Trophoblast cell (in vitro differentiated cells and primary cell): ENCODE data around the gene ASB18.

ENCODE experiments used
- DNase-seq, 2 donors: peaks; one replicate each; pipeline ENCODE4 v3.0.0-alpha.2; 2016
- H2AFZ ChIP-seq: 2 replicates; pipeline ENCODE4 v1.6.1; 2013; ENCODE audit warnings: low read length, moderate library complexity, mild to moderate bottlenecking; ENCODE audit not compliant: insufficient read depth, poor library complexity
- H2AK5ac ChIP-seq: 2 replicates; pipeline ENCODE4 v1.6.1; 2013; ENCODE audit warnings: mild to moderate bottlenecking, low read length
- H2BK120ac ChIP-seq: 2 replicates; pipeline ENCODE4 v1.6.1; 2013; ENCODE audit warnings: low read length, mild to moderate bottlenecking, moderate library complexity; ENCODE audit not compliant: insufficient read depth, poor library complexity
- H2BK12ac ChIP-seq: 2 replicates; pipeline ENCODE4 v1.6.1; 2013; ENCODE audit warnings: mild to moderate bottlenecking, low read length, moderate library complexity
- H2BK5ac ChIP-seq: 2 replicates; pipeline ENCODE4 v1.6.1; 2013; ENCODE audit warnings: low read length, low read depth, moderate library complexity, mild to moderate bottlenecking; ENCODE audit not compliant: poor library complexity
- H3K14ac ChIP-seq: 2 replicates; pipeline ENCODE4 v1.6.1; 2013; ENCODE audit warnings: mild to moderate bottlenecking, low read length
- H3K18ac ChIP-seq: 2 replicates; pipeline ENCODE4 v1.6.1; 2013; ENCODE audit warnings: mild to moderate bottlenecking, low read length
- H3K23ac ChIP-seq: 2 replicates; pipeline ENCODE4 v1.6.1; 2013; ENCODE audit warnings: low read length
- H3K27ac ChIP-seq: 2 replicates; pipeline ENCODE4 v1.5.1; 2013; ENCODE audit warnings: low read depth, mild to moderate bottlenecking, inconsistent platforms, low read length, moderate library complexity
- H3K27me3 ChIP-seq: 2 replicates; pipeline ENCODE4 v1.6.1; 2013; ENCODE audit warnings: inconsistent platforms, mild to moderate bottlenecking, low read length, moderate library complexity; ENCODE audit not compliant: insufficient read depth
- H3K36me3 ChIP-seq, 2 experiments: 1 replicate in 1 of 2; 2 replicates in 1 of 2; pipeline ENCODE4 v1.6.1; 2013; ENCODE audit warnings: low read length in 2 of 2, mild to moderate bottlenecking in 2 of 2, moderate library complexity in 1 of 2; ENCODE audit not compliant: insufficient read depth in 2 of 2, control insufficient read depth in 1 of 2
- H3K4ac ChIP-seq: 2 replicates; pipeline ENCODE4 v1.6.1; 2013; ENCODE audit warnings: low read depth, mild to moderate bottlenecking, low read length, moderate library complexity
- H3K4me1 ChIP-seq, 2 experiments: 1 replicate in 1 of 2; 2 replicates in 1 of 2; pipeline ENCODE4 v1.6.1; 2013; ENCODE audit warnings: low read length in 2 of 2, mild to moderate bottlenecking in 2 of 2, moderate library complexity in 1 of 2; ENCODE audit not compliant: insufficient read depth in 2 of 2, control insufficient read depth in 1 of 2
- H3K4me2 ChIP-seq: 2 replicates; pipeline ENCODE4 v1.6.1; 2013; ENCODE audit warnings: inconsistent platforms, mild to moderate bottlenecking, low read length, moderate library complexity
- H3K4me3 ChIP-seq: 2 replicates; pipeline ENCODE4 v1.5.1; 2013; ENCODE audit warnings: mild to moderate bottlenecking, low read depth, low read length, inconsistent platforms
- H3K79me1 ChIP-seq: one replicate; pipeline ENCODE4 v1.6.1; 2013; ENCODE audit warnings: low read length
- H3K79me2 ChIP-seq: 2 replicates; pipeline ENCODE4 v1.6.1; 2013; ENCODE audit warnings: low read length, mild to moderate bottlenecking; ENCODE audit not compliant: control insufficient read depth, insufficient read depth, poor library complexity
- H3K9ac ChIP-seq: 2 replicates; pipeline ENCODE4 v1.6.1; 2013; ENCODE audit warnings: mild to moderate bottlenecking, low read length
- H3K9me3 ChIP-seq: 2 replicates; pipeline ENCODE4 v1.6.1; 2013; ENCODE audit warnings: low read depth, mild to moderate bottlenecking, control low read depth, inconsistent platforms, low read length; ENCODE audit not compliant: insufficient read depth
- H4K12ac ChIP-seq: 2 replicates; pipeline ENCODE4 v1.6.1; 2013; ENCODE audit warnings: low read depth, mild to moderate bottlenecking, low read length, moderate library complexity
- H4K8ac ChIP-seq: 2 replicates; pipeline ENCODE4 v1.6.1; 2013; ENCODE audit warnings: low read depth, mild to moderate bottlenecking, low read length, moderate library complexity
- H4K91ac ChIP-seq: one replicate; pipeline ENCODE4 v1.6.1; 2013; ENCODE audit warnings: low read depth, mild to moderate bottlenecking, low read length, moderate library complexity
- WGBS: extraction: QIAGEN DNeasy Blood & Tissue Kit; methylation state at CpG from one replicate; pipeline ENCODE4 v1.1.7; 2013; ENCODE audit warnings: missing lambda C conversion rate; ENCODE audit not compliant: insufficient read length, insufficient coverage; ENCODE audit errors: extremely low coverage; 5-methylcytosine and 5-hydroxymethylcytosine counted together

ASB18 gene

GRCh38 chr2:236261452-236261851, 2.8 kb downstream of the ASB18 start:
- no peak overlapping the region for H3K9ac ChIP-seq
- H2BK12ac ChIP-seq = no peak overlapping the region
- H3K23ac ChIP-seq = no peak overlapping the region
- WGBS = no CpG with 5 or more reads among the region's 7 CpGs
- H3K9me3 ChIP-seq = peaks cover 4% of the 10 kb centered on the region
- no peak overlapping the region for H3K4ac ChIP-seq
- H3K79me2 ChIP-seq = no peaks in the 10 kb centered on the region
- H2BK120ac ChIP-seq = no peak overlapping the region
- H4K91ac ChIP-seq = no peak overlapping the region
- H3K4me2 ChIP-seq = no peak overlapping the region
- no peak for DNase-seq
- no peaks in the 10 kb centered on the region for H3K27me3 ChIP-seq
- no peaks in the 10 kb centered on the region for H3K36me3 ChIP-seq
- no peak overlapping the region for H2AK5ac ChIP-seq
- H2AFZ ChIP-seq = no peak overlapping the region
- H3K14ac ChIP-seq = no peak overlapping the region
- H2BK5ac ChIP-seq = no peak overlapping the region
- no peaks in the 10 kb centered on the region for H3K4me1 ChIP-seq
- no peak overlapping the region for H4K12ac ChIP-seq
- no peak overlapping the region for H3K18ac ChIP-seq
- no peak overlapping the region for H3K4me3 ChIP-seq
- no peaks in the 10 kb centered on the region for H3K79me1 ChIP-seq
- no peak overlapping the region for H4K8ac ChIP-seq
- no peak overlapping the region for H3K27ac ChIP-seq

DNA sequence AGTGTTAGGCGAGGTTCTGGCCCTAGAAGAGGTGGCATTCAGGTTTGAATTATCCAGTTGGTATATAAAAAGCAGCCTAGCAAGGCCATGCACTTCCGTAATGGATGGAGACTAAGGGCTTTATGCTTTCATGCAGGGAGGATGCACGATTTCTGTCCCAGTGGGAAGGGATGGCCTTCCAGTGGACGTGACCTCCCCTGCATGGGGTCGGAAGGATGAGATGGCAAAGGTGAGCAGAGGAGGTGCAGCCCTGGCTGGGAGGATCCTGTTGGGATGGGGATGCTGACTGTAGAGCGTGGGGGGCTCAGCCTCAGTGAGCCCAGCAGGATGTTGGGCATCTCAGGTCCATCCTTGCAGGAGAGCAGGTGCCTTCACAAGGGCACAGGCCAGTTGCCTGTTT, 4.8 kb downstream of the ASB18 start:
- Histone ChIP-seq H3K9ac (no peak overlapping the region), H4K8ac (no peak overlapping the region), H3K9me3 (peaks cover 4% of the 10 kb centered on the region), H4K91ac (no peak overlapping the region), H3K4me1 (no peaks in the 10 kb centered on the region), H3K79me1 (no peaks in the 10 kb centered on the region), H3K36me3 (no peaks in the 10 kb centered on the region), H3K79me2 (no peaks in the 10 kb centered on the region), H2AFZ (no peak overlapping the region), H3K4me3 (no peak overlapping the region), H3K4ac (no peak overlapping the region), H2AK5ac (no peak overlapping the region), H2BK12ac (no peak overlapping the region), H2BK5ac (no peak overlapping the region), H3K4me2 (no peak overlapping the region), H3K23ac (no peak overlapping the region), H3K27ac (no peak overlapping the region), H4K12ac (no peak overlapping the region), H3K14ac (no peak overlapping the region), H3K27me3 (no peaks in the 10 kb centered on the region), H3K18ac (no peak overlapping the region), H2BK120ac (no peak overlapping the region)
- DNase-seq = no peak
- WGBS = no CpG with 5 or more reads among the region's 6 CpGs

- WGBS = no CpG with 5 or more reads among the region's 6 CpGs
These were observed 6.6 kb downstream of the ASB18 start for GRCh38 chr2:236257575-236257974.

GRCh38 chr2:236257136-236257535, 7.1 kb downstream of the ASB18 start:
- Histone ChIP-seq H2BK120ac (no peak overlapping the region), H2AK5ac (no peak overlapping the region), H2BK5ac (no peak overlapping the region), H3K36me3 (no peaks in the 10 kb centered on the region), H3K79me2 (no peaks in the 10 kb centered on the region), H4K91ac (no peak overlapping the region), H3K4me2 (no peak overlapping the region), H3K27me3 (no peaks in the 10 kb centered on the region), H2AFZ (no peak overlapping the region), H3K9ac (no peak overlapping the region), H3K27ac (no peak overlapping the region), H4K8ac (no peak overlapping the region), H2BK12ac (no peak overlapping the region), H3K4me3 (no peak overlapping the region), H3K4me1 (no peaks in the 10 kb centered on the region), H4K12ac (no peak overlapping the region), H3K23ac (no peak overlapping the region), H3K79me1 (no peaks in the 10 kb centered on the region), H3K4ac (no peak overlapping the region), H3K18ac (no peak overlapping the region), H3K9me3 (peaks cover 2% of the 10 kb centered on the region), H3K14ac (no peak overlapping the region)
- no CpG with 5 or more reads among the region's 8 CpGs for WGBS
- no peak for DNase-seq

More at GRCh38 chr2:236257575-236257974, 6.6 kb downstream of the ASB18 start:
- Histone ChIP-seq H3K4ac (no peak overlapping the region), H3K27me3 (no peaks in the 10 kb centered on the region), H2AFZ (no peak overlapping the region), H3K9ac (no peak overlapping the region), H4K91ac (no peak overlapping the region), H3K4me1 (no peaks in the 10 kb centered on the region), H4K8ac (no peak overlapping the region), H3K4me3 (no peak overlapping the region), H3K14ac (no peak overlapping the region), H2AK5ac (no peak overlapping the region), H3K4me2 (no peak overlapping the region), H3K79me2 (no peaks in the 10 kb centered on the region), H2BK5ac (no peak overlapping the region), H3K36me3 (no peaks in the 10 kb centered on the region), H3K27ac (no peak overlapping the region), H4K12ac (no peak overlapping the region), H2BK12ac (no peak overlapping the region), H3K18ac (no peak overlapping the region), H3K23ac (no peak overlapping the region), H2BK120ac (no peak overlapping the region), H3K79me1 (no peaks in the 10 kb centered on the region), H3K9me3 (peaks cover 4% of the 10 kb centered on the region)
- no peak for DNase-seq
